GM19351 (cell line): ENCODE data around the gene POLR3K.

Experiments
- ATAC-seq: cut with Tn5 transposase; IDR thresholded peaks from one replicate; pipeline ENCODE4 v1.9.1; 2021; ENCODE audit warnings: mild to moderate bottlenecking, moderate library complexity; ENCODE audit not compliant: unreplicated experiment

Gene POLR3K

GRCh38 chr16:66309-67182 lies 13.1 kb upstream of the POLR3K start:
- no peak for ATAC-seq

GRCh38 chr16:65745-66144 lies 12.3 kb upstream of the POLR3K start:
- ATAC-seq = peak; percentile 51

GRCh38 chr16:64914-65255 lies 11.5 kb upstream of the POLR3K start:
- no peak for ATAC-seq

GRCh38 chr16:63998-64913 lies 10.8 kb upstream of the POLR3K start:
- no peak for ATAC-seq

- no peak for ATAC-seq
Observed at GRCh38 chr16:63466-63865, 10.1 kb upstream of the POLR3K start.

GRCh38 chr16:62968-63391 lies 9.6 kb upstream of the POLR3K start:
- ATAC-seq = no peak

GRCh38 chr16:62283-62967 lies 9.0 kb upstream of the POLR3K start:
- ATAC-seq = no peak

- no peak for ATAC-seq
Observed at GRCh38 chr16:61879-62281, 8.5 kb upstream of the POLR3K start.

GRCh38 chr16:60929-61878 lies 7.8 kb upstream of the POLR3K start:
- ATAC-seq = no peak

GRCh38 chr16:60166-60565 lies 6.8 kb upstream of the POLR3K start:
- no peak for ATAC-seq

GRCh38 chr16:59440-60059 lies 6.1 kb upstream of the POLR3K start:
- no peak for ATAC-seq

GRCh38 chr16:58491-59439 lies 5.4 kb upstream of the POLR3K start:
- ATAC-seq = no peak

- ATAC-seq = no peak
Observed at GRCh38 chr16:57711-58110, 4.3 kb upstream of the POLR3K start.

GRCh38 chr16:56231-56927 lies 3.0 kb upstream of the POLR3K start:
- ATAC-seq = no peak

GRCh38 chr16:55571-56136 lies 2.2 kb upstream of the POLR3K start:
- no peak for ATAC-seq

- no peak for ATAC-seq
Observed at GRCh38 chr16:54237-54581, 801 bp upstream of the POLR3K start.

GRCh38 chr16:50769-51591 lies 2.4 kb downstream of the POLR3K start:
- ATAC-seq = no peak
